ENCODE data around the gene CTAGE9. TPM values are rescaled to one million over a fixed set of nuclear protein-coding genes. Genes with fewer than 3 reads are reported as not detected.
"Not testable (repeated sequence)": the region's sequence is repeated elsewhere in the genome, so short reads cannot be mapped to it uniquely, and the experiment has no call there.

The CTAGE9 gene
- total RNA-seq, 1 donor from 2014 or later: not detected

DNA sequence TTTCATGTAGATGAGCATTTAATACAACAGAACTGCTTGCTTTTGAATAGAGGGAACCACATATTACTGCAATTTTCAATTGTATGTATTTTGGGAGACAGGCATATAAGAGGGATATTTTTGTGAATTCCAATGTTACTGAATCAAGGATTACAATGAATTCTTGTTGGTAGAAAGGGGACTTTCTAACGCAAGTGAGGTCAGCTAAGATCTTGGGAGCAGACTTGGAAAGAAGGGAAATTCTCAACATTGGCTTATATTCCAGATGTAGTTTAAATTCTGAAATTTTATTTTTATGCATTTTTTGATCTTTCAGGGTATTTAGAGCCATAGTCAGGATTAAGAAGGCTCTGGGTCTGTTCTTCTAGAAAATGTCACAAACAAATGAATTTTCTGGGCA, 43.3 kb upstream of the CTAGE9 start:
- H3K9me3 Mint-ChIP-seq (ENCODE audit: unreplicated experiment): no peaks in the 10 kb centered on the region
- DNase-seq: no peak
- H3K27ac Mint-ChIP-seq (ENCODE audit: unreplicated experiment): no peak overlapping the region
- no peak overlapping the region for H3K4me3 Mint-ChIP-seq (ENCODE audit: unreplicated experiment)
- H3K4me1 Mint-ChIP-seq (ENCODE audit: low read depth, unreplicated experiment): no peaks in the 10 kb centered on the region
- TF ChIP-seq, protein P1, sequence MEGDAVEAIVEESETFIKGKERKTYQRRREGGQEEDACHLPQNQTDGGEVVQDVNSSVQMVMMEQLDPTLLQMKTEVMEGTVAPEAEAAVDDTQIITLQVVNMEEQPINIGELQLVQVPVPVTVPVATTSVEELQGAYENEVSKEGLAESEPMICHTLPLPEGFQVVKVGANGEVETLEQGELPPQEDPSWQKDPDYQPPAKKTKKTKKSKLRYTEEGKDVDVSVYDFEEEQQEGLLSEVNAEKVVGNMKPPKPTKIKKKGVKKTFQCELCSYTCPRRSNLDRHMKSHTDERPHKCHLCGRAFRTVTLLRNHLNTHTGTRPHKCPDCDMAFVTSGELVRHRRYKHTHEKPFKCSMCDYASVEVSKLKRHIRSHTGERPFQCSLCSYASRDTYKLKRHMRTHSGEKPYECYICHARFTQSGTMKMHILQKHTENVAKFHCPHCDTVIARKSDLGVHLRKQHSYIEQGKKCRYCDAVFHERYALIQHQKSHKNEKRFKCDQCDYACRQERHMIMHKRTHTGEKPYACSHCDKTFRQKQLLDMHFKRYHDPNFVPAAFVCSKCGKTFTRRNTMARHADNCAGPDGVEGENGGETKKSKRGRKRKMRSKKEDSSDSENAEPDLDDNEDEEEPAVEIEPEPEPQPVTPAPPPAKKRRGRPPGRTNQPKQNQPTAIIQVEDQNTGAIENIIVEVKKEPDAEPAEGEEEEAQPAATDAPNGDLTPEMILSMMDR (IDR thresholded peaks at IDR 0.05; ENCODE audit: partially characterized antibody, unreplicated experiment): no peak
- no peaks in the 10 kb centered on the region for H3K36me3 Mint-ChIP-seq (ENCODE audit: unreplicated experiment)
- no peaks in the 10 kb centered on the region for H3K27me3 Mint-ChIP-seq (ENCODE audit: unreplicated experiment)

DNA sequence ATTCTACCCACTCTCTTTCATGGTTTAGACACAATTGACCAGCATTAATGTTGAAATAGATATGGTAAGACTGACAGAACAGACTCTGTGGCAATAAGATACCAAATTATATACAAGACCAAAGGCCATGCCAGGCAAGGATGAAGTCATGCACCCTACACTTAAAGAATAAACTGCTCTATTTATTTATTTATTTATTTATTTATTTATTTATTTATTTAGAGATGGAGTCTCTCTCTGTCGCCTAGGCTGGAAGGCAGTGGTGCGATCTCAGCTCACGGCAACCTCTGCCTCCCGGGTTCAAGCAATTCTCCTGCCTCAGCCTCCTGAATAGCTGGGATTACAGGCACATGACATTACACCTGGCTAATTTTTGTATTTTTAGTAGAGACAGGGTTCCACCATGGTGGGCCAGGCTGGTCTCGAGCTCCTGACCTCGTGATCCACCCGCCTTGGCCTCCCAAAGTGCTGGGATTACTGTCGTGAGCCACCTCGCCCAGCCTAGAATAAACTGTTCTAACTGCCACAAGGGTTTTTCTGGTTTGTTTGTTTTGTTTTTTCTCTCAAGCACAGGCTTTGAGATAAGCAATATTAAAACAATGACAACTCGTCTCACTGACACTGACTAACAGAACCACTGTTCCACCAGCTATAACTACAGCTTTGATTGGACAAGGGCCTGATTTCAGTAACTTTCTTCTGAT, 40.3 kb upstream of the CTAGE9 start:
- H3K27me3 Mint-ChIP-seq (ENCODE audit: unreplicated experiment); H3K4me3 Mint-ChIP-seq (ENCODE audit: unreplicated experiment); H3K9me3 Mint-ChIP-seq (ENCODE audit: unreplicated experiment); H3K27ac Mint-ChIP-seq (ENCODE audit: unreplicated experiment); H3K4me1 Mint-ChIP-seq (ENCODE audit: low read depth, unreplicated experiment); DNase-seq; H3K36me3 Mint-ChIP-seq (ENCODE audit: unreplicated experiment): not testable (repeated sequence)

DNA sequence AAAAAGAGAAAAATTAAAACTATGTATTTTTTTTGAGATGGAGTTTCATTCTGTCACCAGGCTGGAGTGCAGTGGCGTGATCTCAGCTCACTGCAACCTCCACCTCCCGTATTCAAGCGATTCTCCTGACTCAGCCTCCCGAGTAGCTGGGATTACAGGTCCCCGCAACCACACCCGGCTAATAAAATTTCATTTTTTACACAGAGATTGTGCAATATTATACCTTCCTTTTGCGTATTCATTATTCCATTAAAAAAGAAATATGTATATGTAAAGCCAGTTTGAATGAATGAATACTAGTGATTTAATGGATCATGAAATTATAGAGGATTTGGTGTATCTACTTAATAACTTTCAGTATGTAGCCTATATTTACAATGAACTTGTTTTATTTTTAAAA, 38.2 kb upstream of the CTAGE9 start:
- no peaks in the 10 kb centered on the region for H3K27me3 Mint-ChIP-seq (ENCODE audit: unreplicated experiment)
- H3K9me3 Mint-ChIP-seq (ENCODE audit: unreplicated experiment): no peaks in the 10 kb centered on the region
- H3K27ac Mint-ChIP-seq (ENCODE audit: unreplicated experiment): no peak overlapping the region
- no peaks in the 10 kb centered on the region for H3K36me3 Mint-ChIP-seq (ENCODE audit: unreplicated experiment)
- no peaks in the 10 kb centered on the region for H3K4me1 Mint-ChIP-seq (ENCODE audit: low read depth, unreplicated experiment)
- TF ChIP-seq, protein P1 (IDR thresholded peaks at IDR 0.05; ENCODE audit: partially characterized antibody, unreplicated experiment): no peak
- no peak for DNase-seq
- no peak overlapping the region for H3K4me3 Mint-ChIP-seq (ENCODE audit: unreplicated experiment)

DNA sequence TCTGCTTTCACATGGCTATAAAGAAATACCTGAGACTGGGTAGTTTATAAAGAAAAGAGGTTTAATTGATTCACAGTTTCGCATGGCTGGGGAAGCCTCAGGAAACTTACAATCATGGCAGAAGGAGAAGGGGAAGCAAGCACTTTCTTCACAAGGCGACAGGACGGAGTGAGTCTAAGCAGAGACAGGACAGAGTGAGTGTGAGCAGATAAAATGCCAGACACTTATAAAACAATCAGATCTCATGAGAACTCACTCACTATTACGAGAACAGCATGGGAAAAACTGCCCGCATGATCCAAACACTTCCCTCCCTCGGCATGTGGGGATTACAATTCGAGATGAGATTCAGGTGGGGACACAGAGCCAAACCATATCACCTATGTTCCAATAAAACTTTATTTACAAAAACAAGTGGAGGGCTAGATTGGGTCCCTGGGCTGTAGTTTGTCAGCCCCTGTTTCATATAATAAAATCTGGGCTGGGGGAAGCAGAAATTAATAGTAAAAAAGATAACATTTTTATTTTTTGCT, 37.1 kb upstream of the CTAGE9 start:
- H3K4me3 Mint-ChIP-seq (ENCODE audit: unreplicated experiment): no peak overlapping the region
- no peaks in the 10 kb centered on the region for H3K4me1 Mint-ChIP-seq (ENCODE audit: low read depth, unreplicated experiment)
- TF ChIP-seq, protein P1 (IDR thresholded peaks at IDR 0.05; ENCODE audit: partially characterized antibody, unreplicated experiment): no peak
- H3K27me3 Mint-ChIP-seq (ENCODE audit: unreplicated experiment): no peaks in the 10 kb centered on the region
- DNase-seq: no peak
- H3K36me3 Mint-ChIP-seq (ENCODE audit: unreplicated experiment): no peaks in the 10 kb centered on the region
- H3K27ac Mint-ChIP-seq (ENCODE audit: unreplicated experiment): no peak overlapping the region
- no peaks in the 10 kb centered on the region for H3K9me3 Mint-ChIP-seq (ENCODE audit: unreplicated experiment)

DNA sequence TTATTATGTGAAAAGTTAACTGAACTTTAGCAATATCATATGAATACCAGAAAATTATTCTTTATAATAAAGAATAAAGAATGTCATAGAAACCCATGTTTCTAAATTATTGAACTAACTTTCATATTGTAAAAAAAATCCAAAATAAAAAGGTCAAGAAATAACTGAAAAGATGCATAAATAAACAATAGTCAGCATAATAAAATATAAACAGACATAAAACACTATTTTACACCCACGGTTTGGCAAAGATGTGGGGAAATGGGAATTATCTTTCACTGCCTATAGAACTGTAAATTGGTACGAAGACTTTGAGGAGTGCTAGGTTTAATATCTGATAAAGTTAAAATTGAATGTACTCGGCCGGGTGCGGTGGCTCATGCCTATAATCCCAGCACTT, 34.7 kb upstream of the CTAGE9 start:
- Mint-ChIP-seq H3K27me3 (ENCODE audit: unreplicated experiment) (no peaks in the 10 kb centered on the region), H3K9me3 (ENCODE audit: unreplicated experiment) (peaks cover 1% of the 10 kb centered on the region), H3K4me3 (ENCODE audit: unreplicated experiment) (no peak overlapping the region), H3K27ac (ENCODE audit: unreplicated experiment) (no peak overlapping the region), H3K36me3 (ENCODE audit: unreplicated experiment) (no peaks in the 10 kb centered on the region), H3K4me1 (ENCODE audit: low read depth, unreplicated experiment) (no peaks in the 10 kb centered on the region)
- no peak for DNase-seq
- TF ChIP-seq, protein P1 (IDR thresholded peaks at IDR 0.05; ENCODE audit: partially characterized antibody, unreplicated experiment): no peak

Measured in glutamatergic neuron (in vitro differentiated cells).